PFSK-1 (cell line): ENCODE data around the gene WNT3.

ENCODE experiments used
- POLR2AphosphoS5 ChIP-seq: IDR thresholded peaks from 2 replicates; pipeline ENCODE4 v1.6.1; 2012; ENCODE audit warnings: low read depth, mild to moderate bottlenecking, control low read depth, low read length, moderate library complexity
- SIN3A ChIP-seq: IDR thresholded peaks from 2 replicates; pipeline ENCODE4 v1.6.1; 2012; ENCODE audit warnings: mild to moderate bottlenecking, low read length, moderate library complexity, borderline replicate concordance; ENCODE audit not compliant: insufficient read depth
- TF ChIP-seq, protein P1 (sequence below), 2 experiments: IDR thresholded peaks; 2 replicates each; pipeline versions ENCODE4 v1.6.1 to v1.8.0; 2011 to 2012; ENCODE audit warnings: low read depth in 2 of 2, low read length in 2 of 2, control low read depth in 1 of 2, inconsistent platforms in 1 of 2, mild to moderate bottlenecking in 1 of 2, moderate library complexity in 1 of 2; ENCODE audit not compliant: insufficient read depth in 1 of 2

DNA sequence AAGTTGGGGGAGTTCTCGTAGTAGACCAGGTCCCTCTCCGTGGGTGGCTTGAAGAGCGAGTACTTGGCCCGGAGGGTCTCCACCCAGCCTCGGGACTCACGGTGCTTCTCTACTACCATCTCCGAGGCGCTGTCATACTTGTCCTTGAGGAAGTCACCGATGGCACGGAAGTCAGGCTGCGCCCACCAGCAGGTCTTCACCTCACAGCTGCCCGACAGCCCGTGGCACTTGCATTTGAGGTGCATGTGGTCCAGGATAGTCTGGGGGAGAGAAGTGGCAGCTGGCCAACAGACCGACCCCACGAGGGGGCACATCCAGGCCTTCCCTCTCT is 50.0 kb downstream of the WNT3 start:
- TF ChIP-seq POLR2AphosphoS5 (no peak), SIN3A (no peak)
- TF ChIP-seq, protein P1, sequence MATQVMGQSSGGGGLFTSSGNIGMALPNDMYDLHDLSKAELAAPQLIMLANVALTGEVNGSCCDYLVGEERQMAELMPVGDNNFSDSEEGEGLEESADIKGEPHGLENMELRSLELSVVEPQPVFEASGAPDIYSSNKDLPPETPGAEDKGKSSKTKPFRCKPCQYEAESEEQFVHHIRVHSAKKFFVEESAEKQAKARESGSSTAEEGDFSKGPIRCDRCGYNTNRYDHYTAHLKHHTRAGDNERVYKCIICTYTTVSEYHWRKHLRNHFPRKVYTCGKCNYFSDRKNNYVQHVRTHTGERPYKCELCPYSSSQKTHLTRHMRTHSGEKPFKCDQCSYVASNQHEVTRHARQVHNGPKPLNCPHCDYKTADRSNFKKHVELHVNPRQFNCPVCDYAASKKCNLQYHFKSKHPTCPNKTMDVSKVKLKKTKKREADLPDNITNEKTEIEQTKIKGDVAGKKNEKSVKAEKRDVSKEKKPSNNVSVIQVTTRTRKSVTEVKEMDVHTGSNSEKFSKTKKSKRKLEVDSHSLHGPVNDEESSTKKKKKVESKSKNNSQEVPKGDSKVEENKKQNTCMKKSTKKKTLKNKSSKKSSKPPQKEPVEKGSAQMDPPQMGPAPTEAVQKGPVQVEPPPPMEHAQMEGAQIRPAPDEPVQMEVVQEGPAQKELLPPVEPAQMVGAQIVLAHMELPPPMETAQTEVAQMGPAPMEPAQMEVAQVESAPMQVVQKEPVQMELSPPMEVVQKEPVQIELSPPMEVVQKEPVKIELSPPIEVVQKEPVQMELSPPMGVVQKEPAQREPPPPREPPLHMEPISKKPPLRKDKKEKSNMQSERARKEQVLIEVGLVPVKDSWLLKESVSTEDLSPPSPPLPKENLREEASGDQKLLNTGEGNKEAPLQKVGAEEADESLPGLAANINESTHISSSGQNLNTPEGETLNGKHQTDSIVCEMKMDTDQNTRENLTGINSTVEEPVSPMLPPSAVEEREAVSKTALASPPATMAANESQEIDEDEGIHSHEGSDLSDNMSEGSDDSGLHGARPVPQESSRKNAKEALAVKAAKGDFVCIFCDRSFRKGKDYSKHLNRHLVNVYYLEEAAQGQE (IDR thresholded peaks at IDR 0.05; ENCODE audit: insufficient read depth in 1 of 2, low read depth in 2 of 2, low read length in 2 of 2): no peak
